Measurements from ENCODE around the gene DUSP8.

GRCh38 chr11:1523077-1523476 lies 49.0 kb downstream of the DUSP8 start:
- TF ChIP-seq CTCF (conservative IDR thresholded peaks at IDR 0.05; ENCODE audit: low read length) (no peak), EZH2phosphoT487 (IDR thresholded peaks at IDR 0.05; ENCODE audit: borderline replicate concordance) (no peak)
